Measurements from ENCODE around the gene MAGT1.
"Not testable (repeated sequence)": the region's sequence is repeated elsewhere in the genome, so short reads cannot be mapped to it uniquely, and the experiment has no call there.

Gene MAGT1

GRCh38 chrX:77821989-77822388, 73.2 kb downstream of the MAGT1 start:
- not testable (repeated sequence) for DNase-seq

- DNase-seq = no peak
These were observed 75.0 kb downstream of the MAGT1 start for GRCh38 chrX:77820091-77820727.

GRCh38 chrX:77814210-77814609, 81.0 kb downstream of the MAGT1 start:
- DNase-seq = no peak

GRCh38 chrX:77802201-77802600, 93.0 kb downstream of the MAGT1 start:
- no peak for DNase-seq

- no peak for DNase-seq
These were observed 100.1 kb downstream of the MAGT1 start for GRCh38 chrX:77795124-77795523.

- DNase-seq = no peak
These were observed 101.3 kb downstream of the MAGT1 start for GRCh38 chrX:77793946-77794345.

GRCh38 chrX:77788050-77788449, 107.2 kb downstream of the MAGT1 start:
- DNase-seq = no peak

- DNase-seq = no peak
These were observed 108.9 kb downstream of the MAGT1 start for GRCh38 chrX:77786365-77786680.

- DNase-seq = peak; percentile 76
These were observed 109.5 kb downstream of the MAGT1 start, which contains the start of gene ATRX for GRCh38 chrX:77785486-77786364. TSS of gene ATRX (minus strand) at chrX:77786216. CDS start at chrX:77786001, 215 bp downstream.

GRCh38 chrX:77779695-77780094, 115.5 kb downstream of the MAGT1 start:
- no peak for DNase-seq

GRCh38 chrX:77776659-77777058, 118.6 kb downstream of the MAGT1 start:
- DNase-seq = no peak
